ENCODE results near the gene GID4. TPM values are rescaled to one million over a fixed set of nuclear protein-coding genes. Genes with fewer than 3 reads are reported as not detected.

Gene GID4
- total RNA-seq, 2 experiments from 2014 or later: 3.4 to 3.7 TPM

GRCh38 chr17:18043491-18043890, 4.3 kb downstream of the GID4 start:
- H3K27ac ChIP-seq (ENCODE audit: low read depth in 1 of 2, low read length in 2 of 2): no peak overlapping the region
- no peaks in the 10 kb centered on the region for H3K27me3 ChIP-seq (ENCODE audit: control insufficient read depth in 1 of 2, insufficient read depth in 2 of 2, low read length in 2 of 2)
- ATAC-seq (ENCODE audit: poor library complexity) (no peak), DNase-seq (peak in 2 of 14 experiments; percentile 17 to 31)
- TF ChIP-seq CTCF (IDR thresholded peaks at IDR 0.05): peak; percentile 18
- Mint-ChIP-seq H3K36me3 (ENCODE audit: low read depth) (peaks cover 18% of the 10 kb centered on the region), H3K27me3 (no peaks in the 10 kb centered on the region), H3K27ac (no peak overlapping the region), H3K4me3 (peak overlapping the region; percentile 27), H3K4me1 (ENCODE audit: low read depth) (peaks cover 39% of the 10 kb centered on the region), H3K9me3 (no peaks in the 10 kb centered on the region)
- ChIA-PET POLR2A (no interaction called here), CTCF (interaction anchor here (0.8 kb wide), 1 partner anchor 47 kb away, joined by 5 read pairs; no protein-coding TSS in a partner anchor)
- intact Hi-C loops (cut with DNase I, micrococcal nuclease): no loop called here
- H3K4me3 ChIP-seq (ENCODE audit: low read length): no peak overlapping the region
- peaks cover 15% of the 10 kb centered on the region for H3K4me1 ChIP-seq (ENCODE audit: insufficient read depth, low read length)
- H3K9me3 ChIP-seq (ENCODE audit: control insufficient read depth in 1 of 2, insufficient read depth in 1 of 2, low read length in 2 of 2): no peaks in the 10 kb centered on the region
- H3K36me3 ChIP-seq (ENCODE audit: insufficient read depth, low read length): peaks cover 20% of the 10 kb centered on the region

- ATAC-seq (ENCODE audit: poor library complexity) (no peak), DNase-seq (no peak)
- Histone ChIP-seq H3K9me3 (ENCODE audit: control insufficient read depth in 1 of 2, insufficient read depth in 1 of 2, low read length in 2 of 2) (no peaks in the 10 kb centered on the region), H3K36me3 (ENCODE audit: insufficient read depth, low read length) (peaks cover 20% of the 10 kb centered on the region), H3K27ac (ENCODE audit: low read depth in 1 of 2, low read length in 2 of 2) (no peak overlapping the region), H3K27me3 (ENCODE audit: control insufficient read depth in 1 of 2, insufficient read depth in 2 of 2, low read length in 2 of 2) (no peaks in the 10 kb centered on the region), H3K4me3 (ENCODE audit: low read length) (no peak overlapping the region), H3K4me1 (ENCODE audit: insufficient read depth, low read length) (peaks cover 12% of the 10 kb centered on the region)
- Mint-ChIP-seq H3K36me3 (ENCODE audit: low read depth) (peaks cover 12% of the 10 kb centered on the region), H3K27ac (no peak overlapping the region), H3K4me1 (ENCODE audit: low read depth) (peaks cover 29% of the 10 kb centered on the region), H3K9me3 (no peaks in the 10 kb centered on the region), H3K4me3 (no peak overlapping the region), H3K27me3 (no peaks in the 10 kb centered on the region)
- ChIA-PET CTCF (no interaction called here), POLR2A (no interaction called here)
- TF ChIP-seq CTCF (IDR thresholded peaks at IDR 0.05): no peak
- intact Hi-C loops (cut with DNase I, micrococcal nuclease): no loop called here
These were observed 5.4 kb downstream of the GID4 start for GRCh38 chr17:18044609-18045008.

GRCh38 chr17:18045691-18046350, 6.6 kb downstream of the GID4 start:
- Histone ChIP-seq H3K4me3 (ENCODE audit: low read length) (no peak overlapping the region), H3K9me3 (ENCODE audit: control insufficient read depth in 1 of 2, insufficient read depth in 1 of 2, low read length in 2 of 2) (no peaks in the 10 kb centered on the region), H3K27me3 (ENCODE audit: control insufficient read depth in 1 of 2, insufficient read depth in 2 of 2, low read length in 2 of 2) (no peaks in the 10 kb centered on the region), H3K36me3 (ENCODE audit: insufficient read depth, low read length) (peaks cover 23% of the 10 kb centered on the region), H3K27ac (ENCODE audit: low read depth in 1 of 2, low read length in 2 of 2) (no peak overlapping the region), H3K4me1 (ENCODE audit: insufficient read depth, low read length) (peaks cover 2% of the 10 kb centered on the region)
- intact Hi-C loops (cut with DNase I, micrococcal nuclease): no loop called here
- TF ChIP-seq CTCF (IDR thresholded peaks at IDR 0.05): no peak
- ATAC-seq (ENCODE audit: poor library complexity) (no peak), DNase-seq (no peak)
- H3K9me3 Mint-ChIP-seq: no peaks in the 10 kb centered on the region
- H3K4me3 Mint-ChIP-seq: no peak overlapping the region
- H3K4me1 Mint-ChIP-seq (ENCODE audit: low read depth): peaks cover 20% of the 10 kb centered on the region
- POLR2A ChIA-PET: no interaction called here
- H3K36me3 Mint-ChIP-seq (ENCODE audit: low read depth): peaks cover 19% of the 10 kb centered on the region
- no peak overlapping the region for H3K27ac Mint-ChIP-seq
- H3K27me3 Mint-ChIP-seq: no peaks in the 10 kb centered on the region
- CTCF ChIA-PET: no interaction called here

Data from CD4-positive, alpha-beta T cell (primary cell).